GM10248 (cell line): Measurements from ENCODE around the gene WBP2NL.
"Not testable (repeated sequence)": the region's sequence is repeated elsewhere in the genome, so short reads cannot be mapped to it uniquely, and the experiment has no call there.

Source experiments
- CTCF ChIA-PET: fragments of 300-600 bp; sonication (Branson Sonifier 250); formaldehyde crosslinking; extraction: SDS; loops from one replicate; lab custom pipeline; 2021; ENCODE audit warnings: antibody characterized with exemption; lab: Yijun Ruan, JAX
- POLR2A ChIA-PET: fragments of 350-650 bp; sonication (Branson Sonifier 250); formaldehyde crosslinking; extraction: SDS; loops from one replicate; lab custom pipeline; 2020; ENCODE audit warnings: antibody characterized with exemption; lab: Yijun Ruan, JAX
- DNase-seq: peaks from one replicate; pipeline ENCODE4 v3.0.0; 2012; ENCODE audit errors: extremely low spot score
- TF ChIP-seq, protein P1 (sequence below): IDR thresholded peaks from 2 replicates; pipeline ENCODE4 v1.5.1; 2012; ENCODE audit warnings: mild to moderate bottlenecking, low read depth; ENCODE audit errors: extremely low read depth, missing control alignments, control extremely low read depth

WBP2NL gene, protein sequence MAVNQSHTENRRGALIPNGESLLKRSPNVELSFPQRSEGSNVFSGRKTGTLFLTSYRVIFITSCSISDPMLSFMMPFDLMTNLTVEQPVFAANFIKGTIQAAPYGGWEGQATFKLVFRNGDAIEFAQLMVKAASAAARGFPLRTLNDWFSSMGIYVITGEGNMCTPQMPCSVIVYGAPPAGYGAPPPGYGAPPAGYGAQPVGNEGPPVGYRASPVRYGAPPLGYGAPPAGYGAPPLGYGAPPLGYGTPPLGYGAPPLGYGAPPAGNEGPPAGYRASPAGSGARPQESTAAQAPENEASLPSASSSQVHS

DNA sequence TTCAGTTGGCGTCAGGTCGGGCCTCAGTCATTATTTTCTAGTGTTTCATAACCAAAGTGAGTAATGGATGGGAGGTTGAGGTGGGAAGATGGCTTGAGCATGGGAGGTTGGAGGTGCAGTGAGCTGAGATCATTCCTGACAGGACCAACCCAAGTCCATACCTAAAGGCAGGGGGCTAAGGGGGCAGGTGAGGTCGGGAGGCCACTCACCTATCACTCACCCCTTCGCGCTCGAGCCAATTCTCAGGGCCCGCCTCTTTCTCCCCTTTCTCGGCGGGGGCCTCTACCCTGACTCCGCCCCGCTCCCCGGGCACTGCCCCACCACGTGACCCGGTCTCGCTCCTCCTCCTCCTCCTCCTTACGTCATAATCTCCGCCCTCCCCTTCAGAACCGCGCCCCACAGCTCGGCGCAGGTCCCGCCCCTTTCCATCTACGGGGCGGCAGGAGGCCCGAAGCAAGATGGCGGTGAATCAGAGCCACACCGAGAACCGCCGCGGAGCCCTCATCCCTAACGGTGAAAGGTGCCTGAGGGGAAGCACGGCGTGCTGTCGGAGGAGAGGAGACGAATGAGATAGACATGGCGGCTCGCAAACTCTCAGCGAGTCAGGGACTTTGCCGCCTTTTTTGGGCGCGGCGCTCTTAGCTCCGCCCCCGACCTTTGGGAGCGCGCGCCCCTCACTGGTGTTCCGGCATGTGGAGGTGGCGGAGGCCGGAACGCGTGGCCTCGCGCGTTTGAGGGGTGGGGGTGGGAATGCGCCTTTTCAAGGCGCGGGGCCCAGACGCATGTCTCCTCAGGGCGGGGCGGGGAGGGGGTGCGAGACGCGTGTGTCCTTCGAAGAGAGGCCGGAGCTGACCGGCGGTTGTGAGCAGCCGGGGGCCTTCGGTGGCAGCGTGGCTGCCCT is at the start of gene WBP2NL:
WBP2NL (plus strand) TSS at position 428 of the 901 bp plus-strand sequence; CDS start at position 459, 31 bp downstream.
- ChIA-PET POLR2A (interaction anchor here (0.6 kb wide), 2 partner anchors 18 to 158 kb away, joined by 4 to 5 read pairs; no protein-coding TSS in a partner anchor), CTCF (interaction anchor here (0.7 to 1.2 kb wide), 3 partner anchors 11 to 35 kb away, joined by 3 to 5 read pairs (median 3); no protein-coding TSS in a partner anchor)
- DNase-seq, result peak; percentile 98
- TF ChIP-seq, protein P1, sequence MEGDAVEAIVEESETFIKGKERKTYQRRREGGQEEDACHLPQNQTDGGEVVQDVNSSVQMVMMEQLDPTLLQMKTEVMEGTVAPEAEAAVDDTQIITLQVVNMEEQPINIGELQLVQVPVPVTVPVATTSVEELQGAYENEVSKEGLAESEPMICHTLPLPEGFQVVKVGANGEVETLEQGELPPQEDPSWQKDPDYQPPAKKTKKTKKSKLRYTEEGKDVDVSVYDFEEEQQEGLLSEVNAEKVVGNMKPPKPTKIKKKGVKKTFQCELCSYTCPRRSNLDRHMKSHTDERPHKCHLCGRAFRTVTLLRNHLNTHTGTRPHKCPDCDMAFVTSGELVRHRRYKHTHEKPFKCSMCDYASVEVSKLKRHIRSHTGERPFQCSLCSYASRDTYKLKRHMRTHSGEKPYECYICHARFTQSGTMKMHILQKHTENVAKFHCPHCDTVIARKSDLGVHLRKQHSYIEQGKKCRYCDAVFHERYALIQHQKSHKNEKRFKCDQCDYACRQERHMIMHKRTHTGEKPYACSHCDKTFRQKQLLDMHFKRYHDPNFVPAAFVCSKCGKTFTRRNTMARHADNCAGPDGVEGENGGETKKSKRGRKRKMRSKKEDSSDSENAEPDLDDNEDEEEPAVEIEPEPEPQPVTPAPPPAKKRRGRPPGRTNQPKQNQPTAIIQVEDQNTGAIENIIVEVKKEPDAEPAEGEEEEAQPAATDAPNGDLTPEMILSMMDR, result no peak

DNA sequence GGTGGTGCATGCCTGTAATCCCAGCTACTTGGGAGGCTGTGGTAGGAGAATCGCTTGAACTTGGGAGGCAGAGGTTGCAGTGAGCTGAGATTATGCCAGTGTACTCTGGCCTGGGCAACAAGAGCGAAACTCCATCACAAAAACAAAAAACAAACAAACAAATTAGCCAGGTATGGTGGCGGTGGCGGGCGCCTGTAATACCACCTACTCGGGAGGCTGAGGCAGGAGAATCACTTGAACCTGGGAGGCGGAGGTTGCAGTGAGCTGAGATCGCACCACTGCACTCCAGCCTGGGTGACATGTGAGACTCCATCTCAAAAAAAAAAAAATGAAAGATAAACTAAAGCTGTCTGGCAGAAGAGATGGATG is 49.7 kb upstream of the WBP2NL start:
- not testable (repeated sequence) for DNase-seq
- ChIA-PET CTCF (interaction anchor here (1.4 to 8.2 kb wide), 9 partner anchors 8 to 251 kb away, joined by 3 to 53 read pairs (median 5); partner anchors contain the start of genes MEI1 and TNFRSF13C), POLR2A (interaction anchor here (1.1 kb wide), 1 partner anchor 9 kb away, joined by 3 read pairs; no protein-coding TSS in a partner anchor)

DNA sequence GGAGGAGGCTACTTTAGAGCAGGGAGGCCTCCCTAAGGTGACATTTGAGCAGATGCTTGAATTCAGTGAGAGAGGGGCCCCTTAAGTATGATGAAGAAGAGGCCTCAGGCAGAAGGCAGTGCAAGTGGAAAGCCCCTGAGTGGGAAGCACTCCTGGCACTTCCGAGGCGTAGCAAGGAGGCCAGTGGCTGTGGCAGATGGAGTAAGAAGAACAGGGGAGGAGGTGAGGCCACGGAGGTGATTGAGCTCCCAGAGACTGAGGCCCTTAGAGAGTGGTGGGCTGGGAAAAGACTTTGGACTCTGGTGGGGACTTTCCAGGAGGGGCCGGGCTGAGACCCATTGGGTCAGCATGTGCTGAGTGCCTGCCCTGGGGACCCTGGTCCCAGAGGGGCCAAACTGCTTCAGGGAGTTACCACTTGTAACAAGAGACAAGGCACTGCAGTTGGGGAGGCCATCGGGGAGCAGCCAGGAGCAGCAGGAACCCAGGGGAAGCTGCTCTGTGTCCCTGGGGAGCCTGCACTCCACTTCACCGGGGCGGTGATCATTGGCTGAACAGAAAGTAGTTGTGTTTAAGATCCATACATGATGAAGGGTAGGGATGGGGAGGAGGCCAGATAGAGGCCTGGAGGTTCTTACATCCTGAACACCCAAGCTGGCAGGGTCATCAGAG is 49.2 kb upstream of the WBP2NL start:
- POLR2A ChIA-PET, result interaction anchor here (0.7 to 1.1 kb wide), 2 partner anchors 10 to 48 kb away, joined by 3 to 5 read pairs; no protein-coding TSS in a partner anchor
- TF ChIP-seq, protein P1, result no peak
- DNase-seq, result no peak
- CTCF ChIA-PET, result interaction anchor here (1.2 to 8.2 kb wide), 11 partner anchors 8 to 524 kb away, joined by 3 to 53 read pairs (median 5); partner anchors contain the start of gene MEI1

DNA sequence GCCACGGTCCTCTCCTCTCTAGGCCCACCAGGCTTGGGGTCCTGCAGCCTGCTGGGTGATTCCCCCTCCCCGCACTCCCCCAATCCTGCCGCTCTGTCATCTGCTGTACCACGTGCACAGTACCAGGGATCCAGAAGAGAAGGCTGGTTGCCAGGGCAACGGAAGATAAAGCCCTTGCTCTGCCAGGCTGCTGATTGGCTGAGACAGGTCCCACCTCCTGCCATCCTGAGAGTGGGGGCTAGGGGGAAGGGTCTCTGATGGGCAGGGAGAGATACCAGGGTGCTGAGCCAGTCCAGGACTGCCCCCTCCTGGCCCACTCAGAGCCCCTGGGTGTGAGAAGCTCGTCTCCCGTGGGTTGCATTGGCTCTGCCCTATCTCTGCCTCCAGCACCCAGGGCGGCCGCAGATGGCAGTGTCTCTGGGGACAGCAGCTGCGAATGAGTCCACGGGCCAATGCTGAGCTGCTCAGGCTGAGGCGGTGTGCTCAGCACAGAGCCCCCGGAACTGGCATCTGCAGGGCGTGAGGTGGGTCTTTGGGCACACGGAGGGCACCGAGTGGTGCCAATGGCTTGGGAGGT is 46.6 kb upstream of the WBP2NL start, which contains the start of gene SMIM45:
SMIM45 (plus strand) TSS at position 253 of the 577 bp plus-strand sequence.
- ChIA-PET CTCF (interaction anchor here (1.0 to 8.2 kb wide), 4 partner anchors 11 to 255 kb away, joined by 3 to 53 read pairs (median 14); partner anchors contain the start of gene MEI1), POLR2A (no interaction called here)
- TF ChIP-seq, protein P1, result no peak
- no peak for DNase-seq

DNA sequence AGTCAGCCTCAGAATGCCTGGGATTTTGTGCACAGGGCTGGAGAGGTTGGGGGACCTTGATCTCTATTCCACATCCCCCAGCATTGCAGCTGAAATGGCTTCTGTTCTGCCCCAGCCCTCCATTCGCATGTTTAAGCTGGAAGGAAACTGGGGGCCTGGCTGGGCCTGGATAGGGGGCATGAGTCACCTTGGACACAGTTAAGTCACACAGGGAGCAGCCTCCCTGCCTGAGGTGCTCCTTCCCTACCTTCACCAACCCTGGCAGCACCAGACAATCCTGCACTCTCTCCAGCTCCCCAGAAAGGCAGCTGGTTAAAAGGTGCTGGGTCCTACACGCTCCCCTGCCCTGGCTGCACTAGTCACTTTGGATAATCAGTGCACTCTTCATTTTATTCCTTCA is 45.9 kb upstream of the WBP2NL start:
- POLR2A ChIA-PET, result no interaction called here
- no peak for DNase-seq
- CTCF ChIA-PET, result interaction anchor here (1.0 to 8.2 kb wide), 5 partner anchors 12 to 255 kb away, joined by 3 to 53 read pairs (median 3); partner anchors contain the start of gene MEI1
- TF ChIP-seq, protein P1, result no peak

DNA sequence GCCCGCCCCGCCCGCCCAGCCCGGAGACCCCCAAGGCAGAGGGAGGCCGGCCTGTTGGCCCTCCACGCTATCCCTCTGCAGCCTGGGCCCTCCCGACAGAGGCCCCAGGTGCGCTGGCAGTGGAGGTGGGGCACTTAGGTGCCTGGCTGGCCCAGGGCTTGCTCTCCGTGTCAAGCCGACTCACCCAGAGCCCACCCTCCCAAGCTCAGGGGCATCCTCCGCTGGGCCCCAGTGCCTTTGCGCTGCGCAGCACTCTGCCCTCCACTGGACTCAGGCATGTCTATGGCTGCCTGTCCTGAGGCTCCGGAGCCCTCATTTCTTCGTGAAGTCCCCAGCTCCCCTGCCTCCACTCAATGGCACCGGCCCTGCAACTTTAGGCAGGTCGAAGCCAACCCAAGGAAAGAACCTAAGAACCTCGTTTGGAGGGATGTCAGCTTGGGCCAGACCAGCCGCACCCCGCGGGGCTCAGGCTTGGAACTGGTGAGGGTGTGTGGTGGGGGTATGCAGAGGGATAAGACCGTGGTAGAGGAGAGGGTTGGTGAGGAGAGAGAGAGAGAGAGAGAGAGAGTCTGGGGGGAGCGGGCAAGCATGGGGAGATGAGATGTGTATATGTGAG is 40.5 kb upstream of the WBP2NL start:
- POLR2A ChIA-PET, result no interaction called here
- CTCF ChIA-PET, result interaction anchor here (0.7 to 2.7 kb wide), 12 partner anchors 8 to 497 kb away, joined by 3 to 13 read pairs (median 4); partner anchors contain the start of gene CENPM
- TF ChIP-seq, protein P1, result no peak
- no peak for DNase-seq
